ENCODE measurements around the gene PKDCC.

GRCh38 chr2:42107249-42108042 is 59.6 kb downstream of the PKDCC start:
- no peak for TF ChIP-seq CTCF (IDR thresholded peaks at IDR 0.05; ENCODE audit: control extremely low read depth in 1 of 3, insufficient read depth in 1 of 3, low read depth in 1 of 3, low read length in 3 of 3)
- TF ChIP-seq BACH1 (IDR thresholded peaks at IDR 0.05; ENCODE audit: low read length), result no peak
- TF ChIP-seq POLR2A (IDR thresholded peaks at IDR 0.05; ENCODE audit: control extremely low read depth in 1 of 2, low read depth in 2 of 2, low read length in 2 of 2), result no peak
- TF ChIP-seq CREB1 (IDR thresholded peaks at IDR 0.05), result no peak
- TF ChIP-seq EZH2 (IDR thresholded peaks at IDR 0.05; ENCODE audit: low read depth, low read length, severe bottlenecking), result no peak
- TF ChIP-seq YY1 (IDR thresholded peaks at IDR 0.05; ENCODE audit: low read depth, low read length), result no peak
- no peak for TF ChIP-seq JUN (IDR thresholded peaks at IDR 0.05; ENCODE audit: low read depth, low read length)
- no peak for TF ChIP-seq SAP30 (IDR thresholded peaks at IDR 0.05; ENCODE audit: insufficient read depth, insufficient replicate concordance, low read length)
- TF ChIP-seq BRCA1 (IDR thresholded peaks at IDR 0.05; ENCODE audit: low read depth, low read length), result no peak
- no peak for TF ChIP-seq CHD1 (IDR thresholded peaks at IDR 0.05; ENCODE audit: low read depth, low read length)
- no peak for TF ChIP-seq E2F6 (IDR thresholded peaks at IDR 0.05)
- TF ChIP-seq POLR2AphosphoS5 (IDR thresholded peaks at IDR 0.05; ENCODE audit: low read depth, low read length), result no peak
